Measurements from ENCODE around the gene IVL. TPM values are rescaled to one million over a fixed set of nuclear protein-coding genes. Genes with fewer than 3 reads are reported as not detected.

IVL gene
- polyA plus RNA-seq, 1 of the 3 experiments (the other 2 are of a cell fraction): 0.64 TPM

- H3K9me3 ChIP-seq: no peaks in the 10 kb centered on the region
- H3K27ac ChIP-seq (ENCODE audit: low read depth in 2 of 2, low read length in 1 of 2): no peak overlapping the region
- H3K27me3 ChIP-seq (ENCODE audit: insufficient read depth): peaks cover 10% of the 10 kb centered on the region; the same call in 1 of the 2 replicates
- WGBS (ENCODE audit: low lambda C conversion rate): 8% methylated on average over 3 of the region's 3 CpGs
- H3K36me3 ChIP-seq (replicated peaks in 1 of 2; ENCODE audit: control insufficient read depth in 1 of 2, insufficient read depth in 2 of 2, low read length in 1 of 2): no peaks in the 10 kb centered on the region
- no peaks in the 10 kb centered on the region for H4K20me1 ChIP-seq (ENCODE audit: insufficient read depth)
- H3K4me3 ChIP-seq (ENCODE audit: low read depth in 2 of 2, low read length in 1 of 2): no peak overlapping the region
- H3K9ac ChIP-seq: no peak overlapping the region
- no peak overlapping the region for H3K4me2 ChIP-seq
- H3F3A ChIP-seq (replicated peaks; ENCODE audit: insufficient read depth): no peaks in the 10 kb centered on the region
- no peak for TF ChIP-seq MXI1 (IDR thresholded peaks at IDR 0.05; ENCODE audit: low read depth, low read length)
- TF ChIP-seq FOSL2 (IDR thresholded peaks at IDR 0.05; ENCODE audit: borderline replicate concordance, low read depth): no peak
- TF ChIP-seq EZH2phosphoT487 (IDR thresholded peaks at IDR 0.05; ENCODE audit: borderline replicate concordance, low read depth): no peak
- H2AFZ ChIP-seq (ENCODE audit: low read depth): no peak overlapping the region
- POLR2A ChIA-PET: no interaction called here
- no peaks in the 10 kb centered on the region for H3K79me2 ChIP-seq (ENCODE audit: insufficient read depth)
- H3K4me1 ChIP-seq (ENCODE audit: control insufficient read depth in 1 of 2, insufficient read depth in 2 of 2, low read depth in 1 of 2, low read length in 1 of 2): no peaks in the 10 kb centered on the region
- CTCF ChIA-PET: no interaction called here
- DNase-seq: no peak
- no peaks in the 10 kb centered on the region for H3K9me2 ChIP-seq
Observed at GRCh38 chr1:152957561-152957960, 49.2 kb downstream of the IVL start.

GRCh38 chr1:152959273-152959672 lies 50.9 kb downstream of the IVL start:
- H3K27me3 ChIP-seq (ENCODE audit: insufficient read depth): peaks cover 10% of the 10 kb centered on the region; the same call in 1 of the 2 replicates
- no peaks in the 10 kb centered on the region for H4K20me1 ChIP-seq (ENCODE audit: insufficient read depth)
- no peak overlapping the region for H3K27ac ChIP-seq (ENCODE audit: low read depth in 2 of 2, low read length in 1 of 2)
- no peak overlapping the region for H3K9ac ChIP-seq
- TF ChIP-seq RXRA (IDR thresholded peaks at IDR 0.05; ENCODE audit: borderline replicate concordance, low read depth) (no peak), ELF1 (IDR thresholded peaks at IDR 0.05) (no peak)
- no peak overlapping the region for H2AFZ ChIP-seq (ENCODE audit: low read depth)
- DNase-seq: no peak
- no peaks in the 10 kb centered on the region for H3K36me3 ChIP-seq (replicated peaks in 1 of 2; ENCODE audit: control insufficient read depth in 1 of 2, insufficient read depth in 2 of 2, low read length in 1 of 2)
- no peaks in the 10 kb centered on the region for H3K9me2 ChIP-seq
- ChIA-PET POLR2A (no interaction called here), CTCF (no interaction called here)
- no peak overlapping the region for H3K4me2 ChIP-seq
- no peaks in the 10 kb centered on the region for H3K9me3 ChIP-seq
- H3K79me2 ChIP-seq (ENCODE audit: insufficient read depth): no peaks in the 10 kb centered on the region
- H3K4me1 ChIP-seq (ENCODE audit: control insufficient read depth in 1 of 2, insufficient read depth in 2 of 2, low read depth in 1 of 2, low read length in 1 of 2): no peaks in the 10 kb centered on the region
- H3F3A ChIP-seq (replicated peaks; ENCODE audit: insufficient read depth): no peaks in the 10 kb centered on the region
- 9% methylated on average over 3 of the region's 3 CpGs for WGBS (ENCODE audit: low lambda C conversion rate)
- H3K4me3 ChIP-seq (ENCODE audit: low read depth in 2 of 2, low read length in 1 of 2): no peak overlapping the region

GRCh38 chr1:152959801-152960451 lies 51.6 kb downstream of the IVL start:
- H4K20me1 ChIP-seq (ENCODE audit: insufficient read depth): no peaks in the 10 kb centered on the region
- no peak overlapping the region for H3K9ac ChIP-seq
- H3K79me2 ChIP-seq (ENCODE audit: insufficient read depth): no peaks in the 10 kb centered on the region
- H3K27ac ChIP-seq (ENCODE audit: low read depth in 2 of 2, low read length in 1 of 2): no peak overlapping the region
- no peak overlapping the region for H2AFZ ChIP-seq (ENCODE audit: low read depth)
- no peak overlapping the region for H3K4me3 ChIP-seq (ENCODE audit: low read depth in 2 of 2, low read length in 1 of 2)
- peaks cover 10% of the 10 kb centered on the region; the same call in 1 of the 2 replicates for H3K27me3 ChIP-seq (ENCODE audit: insufficient read depth)
- CTCF ChIA-PET: no interaction called here
- WGBS (ENCODE audit: low lambda C conversion rate): 3% methylated on average over 10 of the region's 10 CpGs
- POLR2A ChIA-PET: no interaction called here
- no peaks in the 10 kb centered on the region for H3K36me3 ChIP-seq (replicated peaks in 1 of 2; ENCODE audit: control insufficient read depth in 1 of 2, insufficient read depth in 2 of 2, low read length in 1 of 2)
- H3K9me3 ChIP-seq: no peaks in the 10 kb centered on the region
- TF ChIP-seq EP300 (IDR thresholded peaks at IDR 0.05; ENCODE audit: borderline replicate concordance in 1 of 2, low read depth in 1 of 2, low read length in 1 of 2) (no peak), MXI1 (IDR thresholded peaks at IDR 0.05; ENCODE audit: low read depth, low read length) (no peak), FOSL2 (IDR thresholded peaks at IDR 0.05; ENCODE audit: borderline replicate concordance, low read depth) (no peak), ZBTB33 (IDR thresholded peaks at IDR 0.05; ENCODE audit: borderline replicate concordance, low read depth) (no peak), TAF1 (IDR thresholded peaks at IDR 0.05; ENCODE audit: borderline replicate concordance, low read depth, low read length) (no peak), POLR2AphosphoS5 (IDR thresholded peaks at IDR 0.05; ENCODE audit: low read depth, low read length) (no peak), SMC3 (IDR thresholded peaks at IDR 0.05; ENCODE audit: low read depth, low read length) (no peak), EZH2phosphoT487 (IDR thresholded peaks at IDR 0.05; ENCODE audit: borderline replicate concordance, low read depth) (no peak), NFIC (IDR thresholded peaks at IDR 0.05; ENCODE audit: borderline replicate concordance) (no peak), ELF1 (IDR thresholded peaks at IDR 0.05) (no peak), RCOR1 (IDR thresholded peaks at IDR 0.05; ENCODE audit: low read length) (no peak), PBX3 (IDR thresholded peaks at IDR 0.05) (no peak), RFX5 (IDR thresholded peaks at IDR 0.05; ENCODE audit: low read length) (no peak)
- no peaks in the 10 kb centered on the region for H3F3A ChIP-seq (replicated peaks; ENCODE audit: insufficient read depth)
- no peak for DNase-seq
- no peaks in the 10 kb centered on the region for H3K4me1 ChIP-seq (ENCODE audit: control insufficient read depth in 1 of 2, insufficient read depth in 2 of 2, low read depth in 1 of 2, low read length in 1 of 2)
- no peak overlapping the region for H3K4me2 ChIP-seq
- H3K9me2 ChIP-seq: no peaks in the 10 kb centered on the region
